GM12878 (cell line): Measurements from ENCODE around the gene ATXN1. TPM values are rescaled to one million over a fixed set of nuclear protein-coding genes. Genes with fewer than 3 reads are reported as not detected.

ENCODE experiments used
- ATAC-seq: fragments of 200-7000 bp; cut with Tn5 transposase; 3 replicates; pipeline ENCODE4 v1.9.1; 2020; ENCODE audit warnings: mild to moderate bottlenecking, moderate library complexity
- BruUV-seq: library from RNA; stranded (reverse); fragments of 400-500 nt; replicated peaks from 2 replicates; lab custom pipeline; 2021; lab: Mats Ljungman, UMichigan
- CTCF ChIA-PET: fragments of 300-600 bp; sonication (Branson Sonifier 250); formaldehyde crosslinking; extraction: SDS; loops from one replicate; lab custom pipeline; 2021; ENCODE audit warnings: inconsistent platforms; lab: Yijun Ruan, JAX
- POLR2A ChIA-PET: fragments of 350-600 bp; formaldehyde crosslinking; extraction: SDS; loops from one replicate; lab custom pipeline; 2021; ENCODE audit warnings: inconsistent platforms; lab: Charles Lee
- RAD21 ChIA-PET: fragments of 300-600 bp; sonication (Branson Sonifier 250); formaldehyde crosslinking; loops from one replicate; lab custom pipeline; 2023; ENCODE audit warnings: antibody characterized with exemption; ENCODE audit not compliant: unreplicated experiment; lab: Charles Lee
- SMC1A ChIA-PET: fragments of 300-600 bp; sonication (Branson Sonifier 250); formaldehyde crosslinking; loops from one replicate; lab custom pipeline; 2023; ENCODE audit not compliant: unreplicated experiment, uncharacterized antibody; lab: Charles Lee
- DNase-seq: peaks from one replicate; pipeline ENCODE4 v3.0.0-alpha.2; 2011; ENCODE audit warnings: low read depth, low spot score
- FAIRE-seq: peaks from 3 replicates; lab custom pipeline; 2011; peaks lifted over from hg19 to GRCh38; lab: Jason Lieb, UNC
- H2AFZ ChIP-seq: 2 replicates; pipeline ENCODE4 v1.6.0; 2011; ENCODE audit warnings: low read depth, low read length, control low read depth; ENCODE audit not compliant: control insufficient read depth
- H3K27ac ChIP-seq: 2 replicates; pipeline ENCODE4 v1.5.1; 2011; ENCODE audit warnings: control low read depth; ENCODE audit not compliant: control insufficient read depth, insufficient read depth
- H3K27me3 ChIP-seq, 2 experiments: replicated peaks in 1 of 2; 2 replicates each; pipeline versions ENCODE4 v1.6.0 to v1.6.1; 2011; ENCODE audit warnings: low read length in 1 of 2; ENCODE audit not compliant: control insufficient read depth in 2 of 2, insufficient read depth in 2 of 2
- H3K36me3 ChIP-seq, 2 experiments: 2 replicates each; pipeline ENCODE4 v1.5.1; 2011; ENCODE audit warnings: low read length in 1 of 2; ENCODE audit not compliant: control insufficient read depth in 2 of 2, insufficient read depth in 2 of 2
- H3K4me1 ChIP-seq: 2 replicates; pipeline ENCODE4 v1.6.1; 2011; ENCODE audit warnings: mild to moderate bottlenecking, low read length, moderate library complexity, mixed read lengths; ENCODE audit not compliant: control insufficient read depth, insufficient read depth
- H3K4me2 ChIP-seq: 2 replicates; pipeline ENCODE4 v1.6.0; 2011; ENCODE audit warnings: control low read depth; ENCODE audit not compliant: control insufficient read depth, insufficient read depth
- H3K4me3 ChIP-seq: fragments of 200-600 bp; sonication (generic); 2 replicates; pipeline ENCODE4 v1.5.1; 2016
- H3K79me2 ChIP-seq: 2 replicates; pipeline ENCODE4 v1.6.0; 2011; ENCODE audit warnings: low read length; ENCODE audit not compliant: control insufficient read depth, insufficient read depth
- H3K9ac ChIP-seq: 2 replicates; pipeline ENCODE4 v1.8.0; 2011; ENCODE audit warnings: low read length, control low read depth, mixed read lengths; ENCODE audit not compliant: control insufficient read depth, insufficient read depth
- H3K9me3 ChIP-seq: replicated peaks from 3 replicates; pipeline ENCODE4 v1.5.1; 2011; ENCODE audit warnings: mild to moderate bottlenecking, low read length; ENCODE audit not compliant: control insufficient read depth, insufficient read depth
- H4K20me1 ChIP-seq: 2 replicates; pipeline ENCODE4 v1.6.0; 2011; ENCODE audit not compliant: control insufficient read depth, insufficient read depth
- E4F1 ChIP-seq: fragments of 450-650 bp; IDR thresholded peaks from 2 replicates; pipeline ENCODE4 v1.6.1; 2018; ENCODE audit warnings: borderline replicate concordance, mild to moderate bottlenecking; ENCODE audit not compliant: partially characterized antibody
- KLF5 ChIP-seq: fragments of 450-650 bp; IDR thresholded peaks from 2 replicates; pipeline ENCODE4 v1.6.1; 2014; ENCODE audit warnings: mild to moderate bottlenecking; ENCODE audit not compliant: partially characterized antibody
- PML ChIP-seq: IDR thresholded peaks from 2 replicates; pipeline ENCODE4 v1.6.1; 2012; ENCODE audit warnings: low read length, inconsistent platforms
- TCF12 ChIP-seq: IDR thresholded peaks from 2 replicates; pipeline ENCODE4 v1.6.1; 2011; ENCODE audit warnings: low read depth, mild to moderate bottlenecking, low read length
- ZNF217 ChIP-seq: fragments of 450-650 bp; IDR thresholded peaks from 2 replicates; pipeline ENCODE4 v1.6.1; 2017; ENCODE audit warnings: antibody characterized with exemption, mild to moderate bottlenecking
- WGBS: methylation state at CpG from one replicate; pipeline ENCODE4 v1.1.6; 2016; ENCODE audit warnings: low lambda C conversion rate; ENCODE audit not compliant: insufficient replicate concordance, insufficient coverage; ENCODE audit errors: missing lambda C conversion rate; 5-methylcytosine and 5-hydroxymethylcytosine counted together
- in situ Hi-C: fragments of 300-500 bp; cut with MboI; formaldehyde crosslinking; loops from 9 replicates; pipeline ENCODE4 v1.14.3; 2018; ENCODE audit warnings: mixed read lengths
- intact Hi-C: fragments of 100-400 bp; cut with micrococcal nuclease; formaldehyde crosslinking; loops from one replicate; pipeline ENCODE4 v1.14.2; 2022; ENCODE audit not compliant: unreplicated experiment
- polyA plus RNA-seq, 11 experiments: library from polyadenylated mRNA; depleted of rRNA in 4 of 11; unstranded in 6 of 11; stranded (reverse) in 5 of 11; fragments of >200 nt; fragmentation: Nextera tagmentation in 4 of 11; fragmentation: Illumina TruSeq in 1 of 11; extraction: Ambion mirVana in 4 of 11; extraction: Trizol in 1 of 11; gene quantifications; 1 replicate in 1 of 11; 2 replicates in 10 of 11; pipeline versions ENCODE4 v1.2.1 to v1.2.3, GENCODE V29; 2011 to 2016; ENCODE audit warnings: inconsistent platforms in 2 of 11, missing spikeins in 2 of 11, low read depth in 1 of 11
- total RNA-seq, 4 experiments: library from RNA; depleted of rRNA in 3 of 4; stranded (reverse); fragments of >200 nt in 3 of 4; fragmentation: Illumina TruSeq in 1 of 4; extraction: Trizol in 1 of 4; gene quantifications; 2 replicates each; pipeline versions ENCODE4 v1.2.1 to v1.2.3, GENCODE V29; 2013 to 2021

Gene ATXN1
- total and polyA plus RNA-seq, 10 of the 15 experiments (the other 5 are each of a cell fraction or from before 2014, with no cell fraction given) = 12.2 to 51.2 (median 20.5) TPM

- DNase-seq = no peak
- no peaks in the 10 kb centered on the region for H3K36me3 ChIP-seq
- BruUV-seq = no TSS peak
- no peak for FAIRE-seq
- no peak overlapping the region for H2AFZ ChIP-seq
- ChIA-PET CTCF (interaction anchor here (1.6 to 1.8 kb wide), 2 partner anchors 86 to 116 kb away, joined by 5 to 7 read pairs; no protein-coding TSS in a partner anchor), RAD21 (interaction anchor here (1.4 kb wide), 1 partner anchor 99 kb away, joined by 5 read pairs; no protein-coding TSS in a partner anchor), SMC1A (interaction anchor here (0.7 to 10.7 kb wide), 6 partner anchors 37 to 86 kb away, joined by 3 to 98 read pairs (median 3); no protein-coding TSS in a partner anchor), POLR2A (interaction anchor here (1.0 kb wide), 1 partner anchor 110 kb away, joined by 3 read pairs; no protein-coding TSS in a partner anchor)
- H3K4me1 ChIP-seq = peaks cover 27% of the 10 kb centered on the region
- intact Hi-C loops = no loop called here
- TF ChIP-seq KLF5 (no peak), PML (no peak), ZNF217 (no peak), E4F1 (no peak), TCF12 (no peak)
- no peak overlapping the region for H3K9ac ChIP-seq
- no peaks in the 10 kb centered on the region for H3K27me3 ChIP-seq
- WGBS = 79% methylated on average over 10 of the region's 10 CpGs
- H3K4me3 ChIP-seq = no peak overlapping the region
- no peak overlapping the region for H3K27ac ChIP-seq
- in situ Hi-C loops = loop anchor here (5.0 kb wide), 1 partner anchor 174 kb away; no protein-coding TSS in a partner anchor
- no peaks in the 10 kb centered on the region; the same call in 2 of the 3 replicates for H3K9me3 ChIP-seq
- H3K4me2 ChIP-seq = no peak overlapping the region
- H3K79me2 ChIP-seq = no peaks in the 10 kb centered on the region
- H4K20me1 ChIP-seq = no peaks in the 10 kb centered on the region
- ATAC-seq = no peak
Measured at GRCh38 chr6:16596616-16597331, 164.5 kb downstream of the ATXN1 start.
